ENCODE results near the gene KRT86. TPM values are rescaled to one million over a fixed set of nuclear protein-coding genes. Genes with fewer than 3 reads are reported as not detected.

KRT86 gene
- total and polyA plus RNA-seq, 2 donors (not counting 1 experiment from before 2014, with no cell fraction given), result not detected

GRCh38 chr12:52245962-52246569 lies 28.4 kb upstream of the KRT86 start:
- DNase-seq (no peak), ATAC-seq (ENCODE audit: low read depth) (no peak)
- TF ChIP-seq EZH2 (IDR thresholded peaks at IDR 0.05; ENCODE audit: borderline replicate concordance, insufficient read depth, low read depth, low read length, poor library complexity, severe bottlenecking) (no peak), CTCF (IDR thresholded peaks at IDR 0.05) (no peak)
- H3K9me3 Mint-ChIP-seq (ENCODE audit: insufficient read depth), result no peaks in the 10 kb centered on the region
- Histone ChIP-seq H3K9ac (ENCODE audit: low read length) (no peak overlapping the region), H3K4me3 (ENCODE audit: control extremely low read depth in 1 of 5, extremely low read depth in 1 of 5, insufficient read depth in 1 of 5, low read depth in 2 of 5, low read length in 4 of 5) (no peak overlapping the region), H3K27me3 (replicated peaks in 1 of 4; ENCODE audit: control extremely low read depth in 1 of 4, control insufficient read depth in 3 of 4, insufficient read depth in 4 of 4, low read length in 3 of 4) (peaks cover 0 to 19% (median 4%) of the 10 kb centered on the region in 4 experiments), H4K20me1 (ENCODE audit: control insufficient read depth, insufficient read depth, low read length, poor library complexity, severe bottlenecking) (no peaks in the 10 kb centered on the region), H2AFZ (ENCODE audit: insufficient read depth, low read depth, low read length, poor library complexity, severe bottlenecking) (no peak overlapping the region), H3K79me2 (ENCODE audit: control insufficient read depth, insufficient read depth, low read length) (no peaks in the 10 kb centered on the region), H3K36me3 (replicated peaks in 1 of 2; ENCODE audit: control extremely low read depth in 1 of 2, control insufficient read depth in 1 of 2, extremely low read depth in 1 of 2, insufficient read depth in 2 of 2, low read length in 1 of 2) (no peaks in the 10 kb centered on the region), H3K4me2 (replicated peaks; ENCODE audit: low read depth, low read length, poor library complexity, severe bottlenecking) (no peak overlapping the region), H3K9me3 (ENCODE audit: control extremely low read depth in 1 of 3, control insufficient read depth in 2 of 3, insufficient read depth in 1 of 3, low read length in 2 of 3) (no peaks in the 10 kb centered on the region), H3K27ac (ENCODE audit: low read length in 2 of 2) (no peak overlapping the region), H3K4me1 (ENCODE audit: control insufficient read depth in 2 of 2, insufficient read depth in 2 of 2, low read length in 2 of 2) (peaks cover 0 to 7% of the 10 kb centered on the region in 2 donors)
- ChIA-PET CTCF (no interaction called here), POLR2A (no interaction called here)
- H3K4me1 Mint-ChIP-seq, result peaks cover 9% of the 10 kb centered on the region
- 76% methylated on average over 5 of the region's 7 CpGs for WGBS (ENCODE audit: insufficient coverage)
- intact Hi-C loops (cut with micrococcal nuclease), result no loop called here
- H3K27ac Mint-ChIP-seq, result no peak overlapping the region
- H3K4me3 Mint-ChIP-seq, result no peak overlapping the region
- H3K27me3 Mint-ChIP-seq, result peaks cover 37% of the 10 kb centered on the region

- intact Hi-C loops (cut with micrococcal nuclease), result no loop called here
- no peaks in the 10 kb centered on the region for H4K20me1 ChIP-seq (ENCODE audit: control insufficient read depth, insufficient read depth, low read length, poor library complexity, severe bottlenecking)
- POLR2A ChIA-PET, result no interaction called here
- Mint-ChIP-seq H3K27ac (no peak overlapping the region), H3K9me3 (ENCODE audit: insufficient read depth) (no peaks in the 10 kb centered on the region), H3K27me3 (peaks cover 46% of the 10 kb centered on the region), H3K4me1 (peaks cover 9% of the 10 kb centered on the region), H3K4me3 (no peak overlapping the region)
- CTCF ChIA-PET, result no interaction called here
- no peaks in the 10 kb centered on the region for H3K79me2 ChIP-seq (ENCODE audit: control insufficient read depth, insufficient read depth, low read length)
- ATAC-seq (ENCODE audit: low read depth) (no peak), DNase-seq (no peak)
- H3K4me1 ChIP-seq (ENCODE audit: control insufficient read depth in 2 of 2, insufficient read depth in 2 of 2, low read length in 2 of 2), result peaks cover 0 to 7% of the 10 kb centered on the region in 2 donors
- H3K27me3 ChIP-seq (replicated peaks in 1 of 4; ENCODE audit: control extremely low read depth in 1 of 4, control insufficient read depth in 3 of 4, insufficient read depth in 4 of 4, low read length in 3 of 4), result peaks cover 0 to 19% (median 4%) of the 10 kb centered on the region in 4 experiments
- no peaks in the 10 kb centered on the region for H3K36me3 ChIP-seq (replicated peaks in 1 of 2; ENCODE audit: control extremely low read depth in 1 of 2, control insufficient read depth in 1 of 2, extremely low read depth in 1 of 2, insufficient read depth in 2 of 2, low read length in 1 of 2)
- TF ChIP-seq EZH2 (IDR thresholded peaks at IDR 0.05; ENCODE audit: borderline replicate concordance, insufficient read depth, low read depth, low read length, poor library complexity, severe bottlenecking) (no peak), CTCF (IDR thresholded peaks at IDR 0.05) (no peak)
- no peak overlapping the region for H3K27ac ChIP-seq (ENCODE audit: low read length in 2 of 2)
- no peak overlapping the region for H3K4me3 ChIP-seq (ENCODE audit: control extremely low read depth in 1 of 5, extremely low read depth in 1 of 5, insufficient read depth in 1 of 5, low read depth in 2 of 5, low read length in 4 of 5)
- H3K9ac ChIP-seq (ENCODE audit: low read length), result no peak overlapping the region
- H2AFZ ChIP-seq (ENCODE audit: insufficient read depth, low read depth, low read length, poor library complexity, severe bottlenecking), result no peak overlapping the region
- H3K4me2 ChIP-seq (replicated peaks; ENCODE audit: low read depth, low read length, poor library complexity, severe bottlenecking), result no peak overlapping the region
- 70% methylated on average over 8 of the region's 10 CpGs for WGBS (ENCODE audit: insufficient coverage)
- no peaks in the 10 kb centered on the region for H3K9me3 ChIP-seq (ENCODE audit: control extremely low read depth in 1 of 3, control insufficient read depth in 2 of 3, insufficient read depth in 1 of 3, low read length in 2 of 3)
Measured at GRCh38 chr12:52246720-52247621, 27.5 kb upstream of the KRT86 start.
